Activated CD4-positive, alpha-beta T cell treated with anti-CD3 and anti-CD28 coated beads, Interleukin-2, amount 50 U/mL, for 1 hour (primary cell): ENCODE data around the gene DES.

ENCODE experiments used
- DNase-seq: peaks from one replicate; pipeline ENCODE4 v3.0.0-alpha.2; 2020

The DES gene

GRCh38 chr2:219422952-219423534 is 4.9 kb downstream of the DES start:
- DNase-seq, result no peak

DNA sequence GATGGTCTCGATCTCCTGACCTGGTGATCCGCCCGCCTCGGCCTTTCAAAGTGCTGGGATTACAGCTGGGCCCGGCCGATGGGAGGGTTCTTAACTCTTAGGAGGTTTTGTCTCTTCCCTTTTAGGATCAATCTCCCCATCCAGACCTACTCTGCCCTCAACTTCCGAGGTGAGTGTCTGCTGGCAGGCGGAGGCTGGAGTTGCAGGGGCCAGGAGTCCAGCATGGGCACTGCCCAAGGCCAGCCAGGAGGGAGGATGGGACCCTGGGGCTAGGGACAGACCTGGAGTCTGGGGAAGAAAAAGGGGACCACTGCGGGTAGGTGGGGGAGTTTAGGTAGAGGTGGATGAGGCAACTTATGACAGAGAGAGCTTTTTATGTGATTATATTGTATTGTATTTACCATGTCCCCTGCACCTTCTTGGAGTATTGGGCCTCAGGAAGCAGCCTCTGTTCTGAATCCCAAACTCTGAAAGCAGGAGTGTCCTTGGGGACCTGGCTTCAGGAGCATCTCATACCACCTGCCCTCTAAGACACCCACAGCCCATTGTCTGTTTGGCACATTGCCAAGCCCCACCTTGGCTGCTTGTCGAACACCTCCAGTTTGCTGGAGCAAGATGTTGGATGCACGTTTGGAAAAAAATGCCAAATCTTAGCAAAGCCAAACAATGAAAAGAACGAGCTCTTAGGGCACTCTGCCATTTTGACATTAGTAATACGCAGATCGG is 5.6 kb downstream of the DES start:
- no peak for DNase-seq

- no peak for DNase-seq
These were observed 7.3 kb downstream of the DES start for GRCh38 chr2:219425238-219426067.

- no peak for DNase-seq
These were observed 7.9 kb downstream of the DES start for GRCh38 chr2:219426068-219426443.

DNA sequence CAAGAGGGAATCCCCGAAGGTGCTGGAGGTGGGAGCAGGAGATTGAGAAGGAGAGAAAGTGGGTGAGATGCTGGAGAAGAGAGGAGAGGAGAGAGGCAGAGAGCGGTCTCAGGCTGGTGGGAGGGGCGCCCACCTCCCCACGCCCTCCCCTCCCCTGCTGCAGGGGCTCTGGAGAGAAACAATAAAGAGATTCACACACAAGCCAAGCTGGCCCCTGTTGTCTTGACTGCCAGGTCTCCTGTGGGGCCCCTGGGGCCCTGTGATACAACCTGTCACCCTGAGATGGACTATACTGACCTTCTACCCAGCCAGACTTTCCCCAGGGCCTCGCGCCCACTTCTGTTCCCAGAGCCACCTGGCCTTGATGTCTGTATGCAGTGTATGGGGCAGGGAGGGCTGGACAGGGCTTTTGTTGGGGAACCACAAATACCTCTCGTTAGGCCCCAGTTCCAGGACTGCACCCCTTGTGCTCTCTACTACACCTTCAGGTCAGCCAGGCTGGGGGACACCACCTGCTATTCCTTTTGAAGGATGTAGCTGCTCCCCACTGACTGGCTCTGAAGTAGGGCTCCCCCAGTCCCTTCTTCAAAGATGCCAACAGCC is 8.5 kb downstream of the DES start:
- DNase-seq, result no peak

DNA sequence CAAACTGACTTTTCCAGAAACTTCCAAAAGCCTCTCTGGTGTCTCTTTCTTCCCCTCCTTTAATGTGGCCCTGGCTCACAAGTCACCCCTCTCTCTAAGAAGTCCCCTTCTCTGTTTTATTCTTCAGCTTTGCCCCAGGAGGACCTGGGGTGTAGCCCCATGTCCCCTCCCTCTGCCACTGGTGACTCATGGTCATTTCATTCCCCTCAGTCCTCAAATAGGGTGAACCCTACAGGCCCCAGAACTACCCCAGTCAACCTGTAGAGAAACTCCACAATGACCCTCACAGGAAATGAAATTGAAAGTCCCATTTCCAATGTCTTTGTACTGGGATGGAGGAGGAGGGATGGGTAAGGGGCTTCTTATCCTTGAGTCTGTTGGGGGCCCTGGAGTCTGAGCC is 10.3 kb downstream of the DES start:
- no peak for DNase-seq

GRCh38 chr2:219429958-219430606 is 11.9 kb downstream of the DES start:
- no peak for DNase-seq

- no peak for DNase-seq
These were observed 12.7 kb downstream of the DES start for GRCh38 chr2:219430633-219431615.

GRCh38 chr2:219433666-219434467 is 15.7 kb downstream of the DES start:
- DNase-seq, result peak; percentile 17

- DNase-seq, result no peak
These were observed 16.2 kb downstream of the DES start for GRCh38 chr2:219434468-219434717.

DNA sequence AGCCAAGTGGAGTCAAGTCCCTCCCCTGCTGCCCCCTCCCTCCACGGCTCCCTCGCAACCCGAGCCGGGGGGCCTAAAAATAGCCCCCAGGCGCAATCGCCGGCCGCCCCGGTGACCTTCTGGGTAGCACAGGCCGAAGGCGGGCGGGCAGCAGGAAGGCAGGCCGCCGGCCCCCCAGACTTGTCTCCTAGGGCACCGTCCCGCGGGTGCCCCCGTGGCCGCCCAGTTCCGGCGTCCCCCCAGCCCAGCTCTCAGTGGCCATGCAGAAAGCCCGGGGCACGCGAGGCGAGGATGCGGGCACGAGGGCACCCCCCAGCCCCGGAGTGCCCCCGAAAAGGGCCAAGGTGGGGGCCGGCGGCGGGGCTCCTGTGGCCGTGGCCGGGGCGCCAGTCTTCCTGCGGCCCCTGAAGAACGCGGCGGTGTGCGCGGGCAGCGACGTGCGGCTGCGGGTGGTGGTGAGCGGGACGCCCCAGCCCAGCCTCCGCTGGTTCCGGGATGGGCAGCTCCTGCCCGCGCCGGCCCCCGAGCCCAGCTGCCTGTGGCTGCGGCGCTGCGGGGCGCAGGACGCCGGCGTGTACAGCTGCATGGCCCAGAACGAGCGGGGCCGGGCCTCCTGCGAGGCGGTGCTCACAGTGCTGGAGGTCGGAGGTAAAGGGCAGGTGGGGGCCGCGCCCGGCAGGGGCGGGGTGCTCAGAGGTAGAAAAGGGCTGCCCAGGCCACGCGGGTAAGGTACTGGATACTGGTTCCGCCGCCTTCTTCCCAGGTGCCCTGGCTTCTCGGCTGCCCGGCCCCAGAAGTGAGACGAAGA is 16.7 kb downstream of the DES start, which contains the start of gene SPEG:
Gene SPEG, plus strand, starts transcription at position 126 of the 808 bp plus-strand sequence. Its CDS starts 135 bp downstream, at position 261.
- no peak for DNase-seq

DNA sequence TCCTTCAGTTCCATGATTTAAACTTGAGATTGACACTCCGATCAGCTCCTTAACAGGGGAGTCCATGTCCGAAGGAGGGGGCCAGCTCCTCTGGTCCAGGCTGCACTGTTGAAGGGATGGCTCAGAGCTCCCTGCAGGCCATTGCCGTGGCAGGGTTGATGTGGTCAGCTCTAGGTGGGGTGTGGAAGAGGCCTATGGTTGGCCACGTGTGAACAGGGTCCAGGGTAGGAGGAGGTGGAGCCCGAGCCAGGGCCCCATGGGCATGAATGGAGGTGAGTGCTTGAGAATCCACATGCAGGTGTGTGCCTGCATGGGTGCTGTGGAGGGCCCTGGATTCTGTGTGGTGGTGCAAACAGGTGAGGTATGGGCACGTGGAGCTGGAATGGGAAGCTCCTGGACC is 17.5 kb downstream of the DES start:
- no peak for DNase-seq

- no peak for DNase-seq
These were observed 18.3 kb downstream of the DES start for GRCh38 chr2:219436491-219436890.

- no peak for DNase-seq
These were observed 19.0 kb downstream of the DES start for GRCh38 chr2:219437141-219437540.

DNA sequence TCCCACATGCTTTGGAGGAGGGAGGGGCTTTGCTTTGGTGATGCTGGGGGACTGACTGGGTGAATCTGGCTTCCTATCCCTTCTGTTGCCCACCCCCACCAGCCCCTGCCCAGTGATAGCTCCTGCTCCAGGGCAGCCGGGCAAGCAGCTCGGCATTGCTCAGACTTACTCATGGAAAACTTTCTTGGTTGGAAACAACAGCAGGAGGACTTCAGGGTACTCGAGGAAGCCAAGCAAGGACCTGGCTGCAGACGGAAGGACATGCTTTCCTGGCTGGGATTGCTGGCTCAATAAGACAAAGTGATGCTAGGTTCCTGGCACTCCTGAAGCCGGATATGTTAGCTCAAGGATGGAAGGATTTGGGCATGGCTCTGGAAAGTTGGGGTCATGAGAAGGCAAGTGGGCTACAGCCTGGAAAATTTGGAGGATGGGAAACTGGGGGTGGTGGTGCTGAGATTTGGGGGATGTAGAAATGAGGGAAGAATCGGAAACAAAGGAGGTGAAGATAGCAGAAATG is 19.6 kb downstream of the DES start:
- DNase-seq, result no peak

GRCh38 chr2:219438453-219438852 is 20.3 kb downstream of the DES start:
- no peak for DNase-seq

- no peak for DNase-seq
These were observed 21.3 kb downstream of the DES start for GRCh38 chr2:219439506-219439905.

- DNase-seq, result no peak
These were observed 22.4 kb downstream of the DES start for GRCh38 chr2:219440388-219441256.
